KG1 (cell line): ENCODE data around the gene KMO.

Experiments
- DNase-seq: peaks from one replicate; lab custom pipeline; 2025; lab: John Stamatoyannopoulos, UW

The KMO gene

GRCh38 chr1:241542199-241542907 is 10.2 kb downstream of the KMO start:
- no peak for DNase-seq

- no peak for DNase-seq
Observed at GRCh38 chr1:241548008-241548407, 15.8 kb downstream of the KMO start.

GRCh38 chr1:241550318-241550717 is 18.1 kb downstream of the KMO start:
- no peak for DNase-seq

- peak; percentile 78 for DNase-seq
Observed at GRCh38 chr1:241551759-241552638, 19.8 kb downstream of the KMO start.

GRCh38 chr1:241553886-241554592 is 21.9 kb downstream of the KMO start:
- no peak for DNase-seq

GRCh38 chr1:241555526-241555925 is 23.3 kb downstream of the KMO start:
- DNase-seq: no peak

GRCh38 chr1:241557031-241557430 is 24.9 kb downstream of the KMO start:
- DNase-seq: no peak

GRCh38 chr1:241557551-241558193 is 25.5 kb downstream of the KMO start:
- DNase-seq: no peak

GRCh38 chr1:241560146-241560848 is 28.1 kb downstream of the KMO start:
- no peak for DNase-seq

- DNase-seq: no peak
Observed at GRCh38 chr1:241560849-241561187, 28.6 kb downstream of the KMO start.

- no peak for DNase-seq
Observed at GRCh38 chr1:241569848-241570247, 37.7 kb downstream of the KMO start.

- DNase-seq: no peak
Observed at GRCh38 chr1:241574154-241574553, 42.0 kb downstream of the KMO start.

GRCh38 chr1:241579434-241579833 is 47.3 kb downstream of the KMO start:
- DNase-seq: no peak

- DNase-seq: no peak
Observed at GRCh38 chr1:241582921-241583321, 50.7 kb downstream of the KMO start.

GRCh38 chr1:241586905-241587512 is 54.8 kb downstream of the KMO start:
- no peak for DNase-seq

- no peak for DNase-seq
Observed at GRCh38 chr1:241589521-241589920, 57.3 kb downstream of the KMO start.

GRCh38 chr1:241590719-241591118 is 58.5 kb downstream of the KMO start:
- no peak for DNase-seq

- DNase-seq: no peak
Observed at GRCh38 chr1:241591317-241591716, 59.1 kb downstream of the KMO start.

GRCh38 chr1:241591736-241592135 is 59.6 kb downstream of the KMO start:
- no peak for DNase-seq

GRCh38 chr1:241592273-241592958 is 60.2 kb downstream of the KMO start:
- no peak for DNase-seq

GRCh38 chr1:241593186-241593585 is 61.0 kb downstream of the KMO start:
- DNase-seq: no peak
